Kidney tubule cell (primary cell): ENCODE data around the gene CLEC6A.
"Not testable (repeated sequence)": the region's sequence is repeated elsewhere in the genome, so short reads cannot be mapped to it uniquely, and the experiment has no call there.

Experiments used
- DNase-seq: peaks from one replicate; pipeline ENCODE4 v3.0.0-alpha.2; 2018; ENCODE audit warnings: low spot score

The CLEC6A gene

DNA sequence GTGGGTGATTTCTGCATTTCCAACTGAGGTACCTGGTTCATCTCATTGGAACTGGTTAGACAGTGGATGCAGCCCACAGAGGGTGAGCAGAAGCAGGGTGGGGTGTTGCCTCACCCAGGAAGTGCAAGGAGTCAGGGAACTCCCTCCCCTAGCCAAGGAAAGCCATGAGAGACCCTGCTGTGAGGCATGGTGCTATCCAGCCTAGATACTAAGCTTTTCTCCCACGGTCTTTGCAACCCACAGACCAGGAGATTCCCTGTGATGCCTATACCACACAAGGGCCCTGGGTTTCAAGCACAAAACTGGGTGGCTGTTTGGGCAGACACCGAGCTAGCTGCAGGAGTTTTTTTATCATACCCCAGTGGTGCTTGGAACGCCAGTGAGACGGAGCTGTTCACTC is 39.9 kb downstream of the CLEC6A start:
- not testable (repeated sequence) for DNase-seq

DNA sequence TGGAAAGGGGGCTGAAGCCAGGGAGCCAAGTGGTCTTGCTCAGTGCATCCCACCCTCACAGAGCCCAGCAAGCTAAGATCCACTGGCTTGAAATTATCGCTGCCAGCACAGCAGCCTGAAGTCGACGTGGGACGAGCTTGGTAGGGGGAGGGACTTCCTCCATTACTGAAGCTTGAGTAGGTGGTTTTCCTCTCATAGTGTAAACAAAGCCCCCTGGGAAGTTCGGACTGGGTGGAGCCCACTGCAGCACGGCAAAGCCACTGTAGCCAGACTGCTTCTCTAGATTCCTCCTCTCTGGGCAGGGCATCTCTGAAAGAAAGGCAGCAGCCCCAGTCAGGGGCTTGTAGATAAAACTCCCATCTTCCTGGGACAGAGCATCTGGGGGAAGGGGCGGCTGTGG is 40.3 kb downstream of the CLEC6A start:
- DNase-seq = not testable (repeated sequence)

DNA sequence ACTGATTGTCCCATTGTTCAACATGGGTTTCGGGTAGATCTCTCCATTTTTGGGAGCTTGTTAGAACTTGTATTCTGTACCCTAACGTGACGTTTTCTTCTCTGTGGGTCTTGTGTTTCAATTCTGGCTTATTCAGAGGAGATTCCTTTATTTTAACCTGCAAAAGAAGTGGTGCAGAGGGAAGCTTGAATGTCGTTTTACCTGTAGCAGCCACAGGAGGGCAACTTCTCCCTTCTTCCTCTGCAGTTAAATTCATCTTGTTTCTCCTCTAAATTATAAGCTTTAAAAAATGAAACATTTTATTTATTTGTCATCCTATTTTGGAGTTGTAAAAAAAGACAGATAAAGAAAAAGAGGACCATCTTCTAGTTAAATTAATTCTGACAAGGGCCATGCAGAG is 43.9 kb downstream of the CLEC6A start:
- DNase-seq = peak; percentile 17

DNA sequence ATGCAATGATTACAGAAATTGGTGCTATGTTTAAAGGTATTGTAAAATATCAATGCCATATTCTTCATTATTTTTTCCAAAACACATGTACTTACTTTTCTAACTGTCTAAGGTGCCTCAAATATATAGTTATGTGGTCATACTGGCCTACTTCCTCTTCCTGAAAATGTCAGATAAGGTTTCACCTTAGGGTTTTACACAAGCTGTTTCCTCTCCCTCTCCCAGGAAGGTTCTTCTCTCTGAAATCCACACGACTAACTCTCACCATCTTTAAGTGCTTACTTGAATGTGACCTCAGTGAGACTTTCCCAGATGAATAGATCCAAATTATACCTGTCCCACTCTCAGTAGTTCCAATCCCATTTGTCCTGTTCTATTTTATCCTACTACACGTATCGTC is 46.0 kb downstream of the CLEC6A start:
- DNase-seq = no peak

- no peak for DNase-seq
Observed at GRCh38 chr12:8504351-8504750, 48.6 kb downstream of the CLEC6A start.

DNA sequence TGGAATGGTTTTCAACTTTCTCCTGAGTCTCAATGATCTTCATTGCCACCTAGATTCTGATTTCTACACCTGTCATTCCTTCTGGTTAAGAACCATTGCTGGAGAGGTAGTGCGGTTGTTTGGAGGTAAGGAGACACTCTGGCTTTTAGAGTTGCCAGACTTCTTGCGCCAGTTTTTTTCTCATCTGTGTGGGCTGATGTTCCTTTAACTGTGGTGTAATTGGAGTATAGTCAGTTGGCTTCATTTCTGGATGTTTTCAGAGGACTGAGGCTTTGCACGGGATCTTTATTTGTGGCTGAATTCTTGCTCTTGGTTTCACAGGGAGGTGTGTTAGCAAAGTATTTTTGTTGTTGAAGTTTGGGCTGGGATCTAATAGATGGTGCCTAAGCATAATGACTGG is 51.8 kb downstream of the CLEC6A start:
- no peak for DNase-seq

DNA sequence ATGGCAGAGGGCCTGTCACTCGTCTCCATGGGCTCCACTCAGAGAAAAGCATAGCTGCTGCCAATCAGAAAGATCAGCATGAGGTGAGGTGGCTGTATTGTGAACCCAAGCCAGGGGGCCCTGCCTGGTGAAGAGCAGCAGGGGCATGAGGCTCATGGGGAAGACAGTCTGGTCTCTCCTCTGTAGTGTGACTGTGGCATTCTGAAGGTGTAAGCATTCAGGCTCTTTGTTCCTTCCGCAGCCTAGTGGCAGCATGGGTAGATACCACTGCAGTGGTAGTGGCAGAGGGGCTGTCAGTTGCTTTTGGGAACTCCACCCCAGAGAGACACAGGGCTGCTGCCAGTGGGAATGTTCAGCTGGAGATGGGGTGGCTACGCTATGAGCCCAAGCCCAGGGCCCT is 52.5 kb downstream of the CLEC6A start:
- no peak for DNase-seq

DNA sequence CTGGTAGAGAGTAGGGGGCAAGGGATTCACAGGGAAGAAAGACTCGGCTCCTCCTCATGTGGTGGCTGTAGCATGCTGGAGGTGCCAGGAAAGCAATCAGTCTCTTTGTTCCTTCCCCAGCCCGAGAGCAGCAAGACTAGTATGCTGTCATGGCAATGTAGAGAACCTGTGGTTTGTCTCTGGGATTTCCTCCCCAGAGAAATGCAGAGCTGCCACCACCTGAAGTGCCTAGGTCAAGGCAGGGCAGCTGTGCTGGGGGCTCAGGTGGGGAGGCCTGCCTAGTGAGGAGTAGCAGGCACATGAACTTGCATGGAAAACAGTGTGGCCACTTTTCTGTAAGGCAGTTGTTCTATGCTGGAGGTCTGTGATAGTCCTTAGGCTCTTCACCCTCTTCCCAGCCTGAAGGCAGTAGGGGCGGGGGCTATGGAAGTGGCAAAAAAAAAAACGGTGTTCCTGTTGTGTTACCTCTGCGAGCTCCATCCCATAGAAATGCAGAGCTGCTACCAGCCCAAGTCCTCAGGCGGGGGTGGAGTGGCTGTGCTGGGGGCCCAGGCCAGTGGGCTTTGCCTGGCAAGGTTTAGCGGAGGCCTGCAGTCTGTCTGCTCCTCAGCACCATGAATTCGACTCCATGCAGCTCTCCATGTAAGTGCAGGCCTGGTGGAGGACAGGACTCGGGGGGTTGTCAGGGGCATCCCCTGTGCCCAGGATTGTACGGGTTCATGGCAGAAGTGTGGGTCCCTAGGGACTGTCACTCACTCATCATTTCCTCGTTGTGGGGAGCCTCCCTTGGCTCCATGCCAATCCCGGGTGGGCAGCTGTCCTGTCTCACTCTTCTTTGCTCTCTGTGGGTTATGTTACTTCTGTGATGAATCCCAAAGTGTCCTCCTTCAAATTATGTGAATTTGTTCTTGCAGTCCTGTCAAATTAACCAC is 53.4 kb downstream of the CLEC6A start:
- no peak for DNase-seq

- DNase-seq = no peak
Observed at GRCh38 chr12:8513256-8513655, 57.5 kb downstream of the CLEC6A start, which contains the start of gene CLEC4D. Gene CLEC4D (plus strand): TSS chr12:8513503. CDS start chr12:8513733, 230 bp downstream.

GRCh38 chr12:8517971-8518370 is 62.2 kb downstream of the CLEC6A start:
- no peak for DNase-seq

DNA sequence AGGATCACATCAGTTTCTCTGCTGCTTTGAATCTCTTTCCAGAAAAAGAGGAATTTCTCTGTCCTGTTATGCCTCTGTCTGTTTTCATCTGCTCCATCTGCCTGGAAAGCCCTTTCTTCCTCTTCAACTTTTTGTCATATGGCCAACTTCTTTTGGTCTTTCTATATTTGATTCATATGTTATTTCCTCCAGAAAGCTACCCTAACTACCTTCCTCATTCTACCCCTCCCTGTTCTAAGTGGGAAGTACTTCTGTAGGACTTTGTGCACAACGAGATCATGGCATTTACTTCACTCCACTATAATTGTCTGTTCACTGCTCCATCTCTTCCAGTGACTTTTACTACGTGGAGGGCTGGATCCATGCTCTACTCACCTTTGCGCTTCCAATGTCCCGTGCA is 63.4 kb downstream of the CLEC6A start:
- DNase-seq = no peak

GRCh38 chr12:8527250-8528130 is 71.7 kb downstream of the CLEC6A start:
- no peak for DNase-seq
